IPS-NIHi7 (cell line): ENCODE measurements around the gene NUCB2.

Experiments
- DNase-seq: peaks from one replicate; pipeline ENCODE4 v3.0.0; 2012; ENCODE audit warnings: mixed read lengths; ENCODE audit errors: extremely low spot score

NUCB2 gene

GRCh38 chr11:17333799-17334586 is 57.5 kb downstream of the NUCB2 start:
- DNase-seq = no peak

- DNase-seq = no peak
These were observed 66.7 kb downstream of the NUCB2 start for GRCh38 chr11:17343257-17343656.

GRCh38 chr11:17343907-17344306 is 67.4 kb downstream of the NUCB2 start:
- DNase-seq = peak; percentile 28

- DNase-seq = no peak
These were observed 71.1 kb downstream of the NUCB2 start for GRCh38 chr11:17347676-17348075.

- no peak for DNase-seq
These were observed 74.1 kb downstream of the NUCB2 start for GRCh38 chr11:17350455-17351171.

GRCh38 chr11:17351172-17351509 is 74.6 kb downstream of the NUCB2 start:
- DNase-seq = no peak

- DNase-seq = peak; percentile 56
These were observed 75.1 kb downstream of the NUCB2 start, which contains the start of gene NCR3LG1 for GRCh38 chr11:17351510-17352176. Gene NCR3LG1, plus strand, starts transcription at chr11:17351800. Its CDS starts 170 bp downstream, at chr11:17351970.

GRCh38 chr11:17352950-17353820 is 76.6 kb downstream of the NUCB2 start:
- peak; percentile 67 for DNase-seq

- DNase-seq = no peak
These were observed 77.5 kb downstream of the NUCB2 start for GRCh38 chr11:17353821-17354600.

GRCh38 chr11:17354601-17354991 is 78.1 kb downstream of the NUCB2 start:
- DNase-seq = peak; percentile 73

- no peak for DNase-seq
These were observed 90.0 kb downstream of the NUCB2 start for GRCh38 chr11:17366495-17366894.

- no peak for DNase-seq
These were observed 92.0 kb downstream of the NUCB2 start for GRCh38 chr11:17368551-17368950.

- DNase-seq = no peak
These were observed 92.6 kb downstream of the NUCB2 start for GRCh38 chr11:17369094-17369493.

- no peak for DNase-seq
These were observed 93.2 kb downstream of the NUCB2 start for GRCh38 chr11:17369684-17370243.

GRCh38 chr11:17371614-17372013 is 95.1 kb downstream of the NUCB2 start:
- no peak for DNase-seq

GRCh38 chr11:17375547-17375946 is 99.0 kb downstream of the NUCB2 start:
- DNase-seq = no peak

- no peak for DNase-seq
These were observed 100.0 kb downstream of the NUCB2 start for GRCh38 chr11:17376493-17376892.

GRCh38 chr11:17378655-17379054 is 102.1 kb downstream of the NUCB2 start:
- DNase-seq = no peak

GRCh38 chr11:17379383-17380180 is 103.0 kb downstream of the NUCB2 start:
- no peak for DNase-seq

- DNase-seq = no peak
These were observed 104.6 kb downstream of the NUCB2 start for GRCh38 chr11:17381156-17381555.
